Fibroblast of mammary gland (primary cell): ENCODE measurements around the gene HYI.
"Not testable (repeated sequence)": the region's sequence is repeated elsewhere in the genome, so short reads cannot be mapped to it uniquely, and the experiment has no call there.

Experiments used
- DNase-seq: peaks from one replicate; pipeline ENCODE4 v3.0.0-alpha.2; 2010; ENCODE audit warnings: low read depth
- H3K4me3 ChIP-seq: 2 replicates; pipeline ENCODE4 v1.5.1; 2011; ENCODE audit warnings: low read depth, mild to moderate bottlenecking, low read length, moderate library complexity; ENCODE audit not compliant: control insufficient read depth
- TF ChIP-seq, protein P1 (sequence below): conservative IDR thresholded peaks from 2 replicates; pipeline ENCODE4 v1.5.1; 2011; ENCODE audit warnings: low read depth, low read length, inconsistent platforms; ENCODE audit not compliant: control insufficient read depth, insufficient read depth

HYI gene

GRCh38 chr1:43473463-43473862 lies 19.7 kb upstream of the HYI start:
- TF ChIP-seq, protein P1, sequence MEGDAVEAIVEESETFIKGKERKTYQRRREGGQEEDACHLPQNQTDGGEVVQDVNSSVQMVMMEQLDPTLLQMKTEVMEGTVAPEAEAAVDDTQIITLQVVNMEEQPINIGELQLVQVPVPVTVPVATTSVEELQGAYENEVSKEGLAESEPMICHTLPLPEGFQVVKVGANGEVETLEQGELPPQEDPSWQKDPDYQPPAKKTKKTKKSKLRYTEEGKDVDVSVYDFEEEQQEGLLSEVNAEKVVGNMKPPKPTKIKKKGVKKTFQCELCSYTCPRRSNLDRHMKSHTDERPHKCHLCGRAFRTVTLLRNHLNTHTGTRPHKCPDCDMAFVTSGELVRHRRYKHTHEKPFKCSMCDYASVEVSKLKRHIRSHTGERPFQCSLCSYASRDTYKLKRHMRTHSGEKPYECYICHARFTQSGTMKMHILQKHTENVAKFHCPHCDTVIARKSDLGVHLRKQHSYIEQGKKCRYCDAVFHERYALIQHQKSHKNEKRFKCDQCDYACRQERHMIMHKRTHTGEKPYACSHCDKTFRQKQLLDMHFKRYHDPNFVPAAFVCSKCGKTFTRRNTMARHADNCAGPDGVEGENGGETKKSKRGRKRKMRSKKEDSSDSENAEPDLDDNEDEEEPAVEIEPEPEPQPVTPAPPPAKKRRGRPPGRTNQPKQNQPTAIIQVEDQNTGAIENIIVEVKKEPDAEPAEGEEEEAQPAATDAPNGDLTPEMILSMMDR, result no peak
- H3K4me3 ChIP-seq, result no peak overlapping the region
- no peak for DNase-seq

DNA sequence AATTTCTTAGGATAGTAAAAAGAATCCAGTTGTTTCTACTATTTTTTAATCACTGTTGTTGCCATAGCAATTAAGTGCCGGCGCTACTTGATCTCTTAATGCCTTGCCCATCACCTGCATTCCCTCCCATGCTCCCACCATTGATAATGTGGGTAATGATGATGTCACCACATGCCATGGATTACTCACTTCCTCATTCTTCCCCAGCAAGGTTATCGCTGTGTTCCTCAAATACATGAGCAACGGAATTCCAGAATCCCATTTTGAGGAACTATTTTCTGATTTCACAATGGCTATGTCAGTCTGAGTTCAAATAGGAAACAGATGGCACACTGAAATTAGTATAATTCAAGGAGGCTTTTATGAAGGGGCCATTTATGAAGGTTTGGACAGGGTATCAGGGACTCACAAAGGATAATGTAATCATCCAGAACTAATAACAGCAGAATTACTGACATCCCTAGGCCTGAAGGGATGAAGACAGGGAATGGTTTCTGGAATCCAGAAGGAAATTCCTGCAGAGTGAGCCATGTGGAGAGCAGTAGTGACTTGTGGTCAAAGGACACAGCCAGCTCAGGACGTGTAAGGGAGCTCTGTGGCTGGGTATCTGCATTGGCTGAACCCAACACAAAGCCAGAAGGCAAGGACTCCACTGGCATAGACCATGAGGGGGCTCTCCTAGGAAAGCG lies 18.9 kb upstream of the HYI start:
- peak; percentile 90 for DNase-seq

DNA sequence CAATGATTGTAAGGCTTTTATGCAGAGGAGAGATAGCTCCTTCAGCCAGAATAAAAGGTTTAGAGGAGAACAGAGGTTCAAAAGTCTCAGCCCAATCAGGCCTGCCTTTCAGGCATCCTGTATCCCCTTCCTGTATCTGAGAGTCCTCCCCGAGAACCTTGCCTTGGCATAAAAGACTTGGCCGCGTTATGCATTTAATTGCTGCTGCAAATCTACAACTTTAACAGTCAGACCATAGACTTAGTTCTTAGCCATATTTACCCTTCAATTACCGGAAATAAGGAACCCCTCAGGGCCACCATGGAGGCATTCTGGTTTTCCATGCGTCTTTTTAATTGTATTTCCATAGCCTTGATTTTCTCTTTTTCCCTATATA lies 18.3 kb upstream of the HYI start:
- DNase-seq, result no peak
- TF ChIP-seq, protein P1, result no peak
- no peak overlapping the region for H3K4me3 ChIP-seq

More for the DNA sequence above, 18.9 kb upstream of the HYI start:
- H3K4me3 ChIP-seq, result not testable (repeated sequence)

DNA sequence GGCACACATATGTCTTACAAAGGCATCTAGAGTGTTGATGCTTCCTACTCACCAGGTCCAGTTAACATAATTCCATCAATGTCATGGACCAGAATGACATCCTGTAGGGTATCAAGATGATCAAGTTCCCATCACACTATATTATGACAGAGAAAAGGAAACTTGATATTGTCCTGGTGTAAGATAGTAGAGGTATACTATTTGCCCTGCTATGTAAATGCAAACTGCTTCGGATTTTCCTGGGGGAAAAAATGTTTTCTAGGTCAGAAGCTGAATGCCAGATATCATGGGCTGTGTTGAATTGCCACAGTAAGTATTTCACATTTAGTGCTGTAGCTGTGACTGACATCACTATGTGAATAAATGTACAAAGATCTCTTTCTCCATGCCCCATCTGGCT lies 16.2 kb upstream of the HYI start:
- DNase-seq, result no peak
- TF ChIP-seq, protein P1, result no peak
- no peak overlapping the region for H3K4me3 ChIP-seq

GRCh38 chr1:43468414-43468813 lies 14.7 kb upstream of the HYI start:
- H3K4me3 ChIP-seq, result no peak overlapping the region
- TF ChIP-seq, protein P1, result no peak
- DNase-seq, result no peak

DNA sequence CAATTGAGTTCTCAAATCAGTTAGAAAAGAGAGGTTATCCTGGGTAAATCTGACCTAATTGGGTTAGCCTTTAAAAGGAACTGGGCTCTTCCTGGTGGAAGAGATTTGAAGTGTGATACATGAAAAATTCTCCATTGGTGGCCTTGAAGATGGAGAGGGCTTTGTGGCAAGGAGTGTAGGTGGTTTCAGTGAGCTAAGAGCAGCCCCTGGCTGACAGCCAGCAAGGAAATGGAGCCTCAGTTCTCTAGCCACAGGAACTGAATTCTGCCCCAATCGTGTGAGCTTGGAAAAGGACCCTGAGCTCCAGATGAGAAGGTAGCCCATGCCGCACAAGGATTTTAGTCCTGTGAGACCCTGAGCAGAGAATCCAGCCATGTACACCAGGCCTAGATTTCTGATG lies 12.7 kb upstream of the HYI start:
- DNase-seq, result no peak
- TF ChIP-seq, protein P1, result no peak
- H3K4me3 ChIP-seq, result no peak overlapping the region

- TF ChIP-seq, protein P1, result no peak
- no peak for DNase-seq
- no peak overlapping the region for H3K4me3 ChIP-seq
Observed at GRCh38 chr1:43465505-43466067, 11.9 kb upstream of the HYI start.
